G401.6 (cell line): Measurements from ENCODE around the gene NR6A1.

ENCODE experiments used
- FAIRE-seq: peaks from 2 replicates; lab custom pipeline; 2012; peaks lifted over from hg19 to GRCh38; lab: Jason Lieb, UNC

Gene NR6A1

GRCh38 chr9:124795881-124796431 is 24.8 kb upstream of the NR6A1 start:
- FAIRE-seq: no peak

DNA sequence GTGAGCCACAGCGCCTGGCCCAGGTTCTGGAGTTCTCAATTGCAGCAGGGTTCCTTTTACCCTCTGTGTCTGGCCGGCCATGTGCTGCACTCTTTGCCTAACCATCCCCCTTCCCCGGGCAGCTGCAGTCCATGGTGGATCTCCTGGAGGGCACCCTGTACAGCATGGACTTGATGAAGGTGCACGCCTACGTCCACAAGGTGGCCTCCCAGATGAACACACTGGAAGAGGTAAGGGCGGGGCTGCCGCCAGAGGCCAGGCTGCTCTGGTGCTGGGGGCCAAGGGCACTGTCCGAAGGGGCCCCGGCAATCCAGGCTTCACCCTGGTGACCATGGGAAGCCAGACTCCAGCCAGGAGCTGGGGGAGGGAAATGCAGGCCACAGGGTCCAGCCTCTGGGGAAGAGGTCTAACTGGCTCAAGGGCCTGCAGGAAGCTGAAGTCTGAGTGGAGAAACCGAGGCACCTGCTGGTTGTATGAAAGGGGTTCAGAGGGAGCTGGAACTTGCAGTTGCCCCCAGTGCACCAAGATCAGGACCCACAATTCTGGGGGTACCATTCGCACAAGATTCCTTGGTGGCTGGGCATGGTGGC is 23.9 kb upstream of the NR6A1 start:
- no peak for FAIRE-seq

DNA sequence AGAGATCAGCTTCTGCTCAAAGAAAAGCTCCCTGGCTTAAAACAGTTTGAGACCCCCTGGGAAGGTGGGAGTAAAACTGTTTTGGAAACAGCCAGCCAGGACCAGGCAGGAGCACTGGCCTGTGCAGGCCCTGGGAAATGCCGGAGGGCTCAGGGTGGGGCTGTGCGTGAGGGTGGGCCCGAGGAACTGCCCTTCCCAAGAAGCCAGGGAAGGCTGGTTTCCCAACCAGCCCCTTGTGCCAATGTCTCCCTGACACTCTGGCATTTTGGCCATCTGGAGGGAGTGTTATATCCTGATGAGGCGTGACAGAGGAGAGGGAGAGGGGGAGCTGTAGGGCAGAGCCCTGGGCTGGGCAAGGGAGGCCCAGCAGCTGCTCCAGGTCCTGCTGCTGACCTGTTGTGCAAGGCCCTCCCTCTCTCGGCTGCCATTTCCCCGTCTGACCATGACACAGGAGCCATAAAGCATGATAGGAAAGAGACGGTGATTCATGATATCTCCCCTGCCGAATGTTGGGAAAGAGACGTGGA is 22.0 kb upstream of the NR6A1 start:
- no peak for FAIRE-seq

- no peak for FAIRE-seq
Observed at GRCh38 chr9:124792257-124793014, 21.3 kb upstream of the NR6A1 start.

DNA sequence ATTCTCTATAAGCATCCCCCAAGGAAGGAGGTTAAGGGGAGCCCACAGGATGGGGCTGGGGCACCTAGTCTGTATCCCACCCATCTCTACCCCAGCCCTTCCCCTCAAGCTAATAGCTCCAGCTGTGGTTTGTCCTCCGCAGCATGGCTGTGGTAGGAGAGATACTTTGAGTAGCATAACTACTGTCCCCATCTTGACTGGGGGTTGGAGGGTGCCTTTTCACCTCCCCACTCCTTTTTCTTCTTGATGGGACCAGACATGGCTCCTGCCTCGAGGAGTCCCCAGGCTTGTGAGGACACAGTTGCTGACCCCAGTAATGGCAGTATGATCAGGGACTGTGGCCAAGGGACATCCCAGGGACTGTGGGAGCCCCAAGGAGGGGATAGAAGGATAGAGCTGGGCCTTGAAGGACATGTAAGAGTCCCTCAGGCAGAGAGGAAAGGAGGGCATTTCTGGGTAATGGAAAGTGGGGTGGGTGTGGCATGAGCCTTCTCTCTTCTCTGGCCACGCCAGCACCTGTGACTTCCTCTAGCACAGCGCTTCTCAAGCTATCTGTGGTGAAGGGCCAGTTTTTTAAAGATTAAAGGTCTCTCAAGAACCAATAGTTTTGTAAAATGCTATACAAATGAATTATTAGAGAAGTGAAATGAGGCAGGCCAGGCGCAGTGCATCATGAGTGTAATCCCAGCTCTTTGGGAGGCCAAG is 19.8 kb upstream of the NR6A1 start:
- FAIRE-seq: no peak

DNA sequence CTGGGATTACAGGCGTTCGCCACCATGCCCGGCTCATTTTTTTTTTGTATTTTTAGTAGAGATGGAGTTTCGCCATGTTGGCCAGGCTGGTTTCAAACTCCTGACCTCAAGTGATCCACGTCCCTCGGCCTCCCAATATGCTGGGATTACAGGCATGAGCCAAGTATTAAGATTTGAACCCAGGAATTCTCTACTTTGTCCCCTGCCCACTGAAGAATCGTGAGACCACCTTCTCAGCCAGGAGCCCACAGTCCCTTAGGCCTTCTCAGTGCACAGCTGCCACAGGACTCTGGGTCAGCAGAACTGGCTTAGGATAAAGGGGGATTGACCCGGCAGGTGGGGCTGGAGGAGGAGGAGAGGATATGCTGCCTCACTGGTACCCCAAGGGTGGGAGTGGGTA is 19.2 kb upstream of the NR6A1 start:
- FAIRE-seq: no peak

- no peak for FAIRE-seq
Observed at GRCh38 chr9:124789531-124789930, 18.4 kb upstream of the NR6A1 start.

GRCh38 chr9:124788542-124789217 is 17.6 kb upstream of the NR6A1 start:
- FAIRE-seq: no peak

DNA sequence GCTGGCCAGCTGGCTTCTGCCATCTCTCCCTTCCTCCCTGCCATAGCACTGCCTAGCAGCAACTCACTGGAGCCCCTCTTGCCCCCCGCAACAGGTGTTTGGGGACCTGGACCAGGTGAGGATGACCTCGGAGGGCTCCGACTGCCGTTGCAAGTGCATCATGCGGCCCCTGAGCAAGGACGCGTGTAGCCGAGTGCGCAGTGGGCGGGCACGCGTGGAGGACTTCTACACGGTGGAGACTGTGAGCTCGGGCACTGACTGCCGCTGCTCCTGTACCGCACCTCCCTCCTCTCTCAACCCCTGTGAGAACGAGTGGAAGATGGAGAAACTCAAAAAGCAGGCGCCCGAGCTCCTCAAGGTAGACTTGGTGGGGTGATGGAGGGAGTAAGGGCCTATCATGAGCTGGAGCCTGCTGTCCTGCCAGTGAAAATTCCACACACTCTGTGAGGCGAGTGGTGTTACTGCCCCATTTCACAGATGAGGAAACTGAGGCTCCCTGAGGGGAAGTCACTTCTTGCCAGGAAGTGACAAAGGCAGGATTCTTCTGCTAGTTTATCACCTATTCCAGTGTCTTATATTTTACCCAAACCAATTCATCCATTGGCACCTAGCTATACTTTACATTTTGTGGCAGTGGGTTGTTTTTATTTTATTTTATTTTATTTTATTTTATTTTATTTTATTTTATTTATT is 15.9 kb upstream of the NR6A1 start:
- FAIRE-seq: no peak

DNA sequence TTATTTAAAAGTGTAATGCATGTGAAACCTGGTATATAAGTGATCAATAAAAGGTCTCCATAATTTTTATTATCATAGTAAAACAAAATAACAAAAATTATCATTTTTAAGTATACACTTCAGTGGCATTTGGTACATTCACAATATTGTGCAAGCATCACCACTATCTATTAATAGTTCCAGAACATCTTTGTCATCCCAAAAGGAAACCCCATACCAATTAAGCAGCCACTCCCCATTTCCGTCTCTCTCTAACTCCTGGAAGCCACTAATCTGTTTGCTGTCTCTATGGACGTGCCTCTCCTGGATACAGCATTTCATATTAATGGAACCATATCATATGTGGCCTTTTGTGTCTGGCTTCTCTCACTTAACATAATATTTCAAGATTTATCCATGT is 13.4 kb upstream of the NR6A1 start:
- FAIRE-seq: no peak

DNA sequence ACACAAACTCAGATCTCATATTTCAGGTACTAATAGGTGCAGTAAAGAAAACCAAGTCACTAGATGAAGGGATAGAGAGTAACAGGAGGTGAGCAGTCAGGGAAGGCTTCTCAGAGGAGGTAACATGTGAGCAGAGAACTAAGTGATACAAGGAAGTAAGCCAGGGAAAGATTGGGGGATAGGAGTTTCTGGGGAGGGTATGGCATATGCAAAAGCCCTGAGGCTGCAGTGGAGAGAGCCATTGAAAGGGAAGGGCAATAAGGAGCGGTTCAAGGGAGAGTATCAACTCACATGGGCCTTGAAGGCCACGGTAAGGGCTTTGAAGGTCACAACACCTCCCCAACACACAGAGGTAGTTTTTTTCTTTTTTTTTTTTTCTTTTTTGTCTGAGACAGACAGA is 12.7 kb upstream of the NR6A1 start:
- FAIRE-seq: no peak

- FAIRE-seq: no peak
Observed at GRCh38 chr9:124782661-124783574, 11.8 kb upstream of the NR6A1 start.

DNA sequence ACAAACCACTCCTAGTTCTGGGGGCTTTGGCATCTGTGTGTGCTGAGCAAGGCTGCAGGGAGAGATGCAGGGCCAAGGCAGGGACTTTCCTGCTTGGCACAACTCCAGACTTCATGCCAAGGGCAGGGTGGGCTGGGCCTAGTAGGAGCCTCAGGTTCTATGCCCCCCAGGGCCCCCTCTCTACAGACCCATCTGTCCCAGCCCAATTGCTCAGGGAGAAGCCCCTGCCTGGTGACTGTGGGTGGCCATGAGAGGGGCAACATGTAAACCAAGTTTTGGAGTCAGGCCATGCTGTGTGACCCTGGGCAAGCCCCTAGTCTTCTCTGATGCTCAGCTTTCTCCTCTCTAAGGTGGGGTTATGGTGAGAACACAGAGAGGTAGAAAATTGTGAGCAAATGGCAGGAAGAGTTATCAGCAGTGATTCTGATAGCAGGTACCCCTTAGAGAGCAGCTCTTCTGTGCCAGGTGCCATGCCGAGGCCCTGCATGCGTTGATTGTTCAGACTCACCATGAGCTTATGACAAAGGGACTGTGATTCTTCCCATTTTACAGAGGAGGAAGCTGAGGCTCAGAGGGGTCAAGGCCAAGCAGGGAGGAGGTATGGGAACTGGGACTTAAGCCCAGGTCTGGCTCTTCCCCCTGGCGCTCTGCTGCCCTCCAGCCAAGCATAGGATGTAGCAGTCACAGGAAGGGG is 11.0 kb upstream of the NR6A1 start:
- FAIRE-seq: no peak

GRCh38 chr9:124780757-124781151 is 9.6 kb upstream of the NR6A1 start:
- FAIRE-seq: no peak

GRCh38 chr9:124780060-124780756 is 9.1 kb upstream of the NR6A1 start:
- FAIRE-seq: no peak

DNA sequence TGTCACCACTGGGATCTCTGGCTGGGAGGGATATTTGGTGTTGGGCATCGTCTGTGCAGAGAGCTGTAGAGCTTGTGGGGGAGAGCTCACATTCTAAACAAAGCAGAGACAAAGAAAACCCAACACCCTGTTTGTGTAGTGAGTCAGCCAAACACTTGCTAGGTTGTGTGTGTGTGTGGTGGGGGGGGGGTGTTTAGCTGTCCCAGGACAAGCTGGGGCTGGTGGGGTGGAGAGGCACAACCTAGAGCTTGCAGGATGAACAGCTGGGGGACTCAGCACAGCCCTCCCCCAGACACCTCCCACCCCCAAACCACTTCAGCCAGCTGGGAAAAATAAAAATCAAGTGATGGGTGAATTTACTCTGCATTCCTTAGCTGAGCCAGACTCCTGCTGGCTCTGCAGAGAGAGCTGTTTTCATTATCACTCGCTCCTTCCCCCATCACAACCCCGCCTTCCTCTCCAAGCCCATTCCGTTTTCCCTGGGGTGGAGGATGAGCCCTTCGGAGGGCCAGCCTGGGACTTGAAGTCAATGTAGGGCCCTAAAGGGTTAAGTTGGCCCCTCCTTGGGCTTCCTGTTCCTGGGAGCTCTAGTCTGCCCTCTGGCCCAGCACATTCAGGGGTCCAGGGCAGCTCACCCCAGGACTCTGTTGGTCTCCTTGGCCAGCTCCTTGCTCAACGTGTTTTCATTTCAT is 8.4 kb upstream of the NR6A1 start:
- FAIRE-seq: no peak

DNA sequence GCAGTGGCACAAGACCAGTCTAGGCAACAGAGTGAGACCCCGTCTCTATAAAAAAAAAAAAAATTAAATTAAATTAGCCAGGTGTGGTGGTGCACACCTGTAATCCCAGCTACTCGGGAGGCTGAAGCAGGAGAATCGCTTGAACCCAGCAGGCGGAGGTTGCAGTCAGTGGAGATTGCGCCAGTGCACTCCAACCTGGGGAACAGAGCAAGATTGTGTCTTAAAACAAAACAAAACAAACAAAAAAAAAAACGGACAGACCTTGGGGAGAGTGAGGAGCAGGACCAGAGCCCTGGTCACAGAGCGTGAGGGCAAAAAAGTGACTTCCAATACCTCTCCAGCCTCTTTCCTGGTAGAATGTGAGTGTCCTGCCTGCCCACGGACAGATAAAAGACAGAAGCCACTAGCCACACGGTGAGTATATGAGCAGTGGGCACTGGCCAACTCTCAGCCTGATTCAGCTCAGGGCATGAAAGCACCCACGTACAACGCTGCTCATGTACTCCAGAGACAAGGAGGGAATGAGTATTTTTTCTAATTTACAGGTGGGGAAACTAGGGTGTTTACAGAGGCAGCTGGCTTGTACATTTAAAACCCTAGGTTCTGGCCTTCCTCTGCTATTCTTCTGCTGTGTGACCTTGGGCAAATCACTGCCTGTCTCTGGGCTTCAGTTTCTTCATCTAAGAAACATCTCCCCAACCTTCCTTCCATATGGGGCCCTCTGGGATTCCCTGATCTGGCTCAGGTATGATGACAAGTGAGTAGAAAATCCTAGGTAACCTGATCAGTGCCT is 7.7 kb upstream of the NR6A1 start:
- no peak for FAIRE-seq
